HG03558 (cell line): ENCODE data around the gene PXDN.
"Not testable (repeated sequence)": the region's sequence is repeated elsewhere in the genome, so short reads cannot be mapped to it uniquely, and the experiment has no call there.

ENCODE experiments used
- ATAC-seq: cut with Tn5 transposase; IDR thresholded peaks from one replicate; pipeline ENCODE4 v1.9.1; 2021; ENCODE audit warnings: moderate number of reproducible peaks; ENCODE audit not compliant: unreplicated experiment; ENCODE audit errors: extremely low read depth

Gene PXDN

GRCh38 chr2:1775511-1776035 lies 31.3 kb upstream of the PXDN start:
- no peak for ATAC-seq

- ATAC-seq = no peak
Measured at GRCh38 chr2:1774929-1775328, 30.6 kb upstream of the PXDN start.

- no peak for ATAC-seq
Measured at GRCh38 chr2:1773883-1774282, 29.6 kb upstream of the PXDN start.

- ATAC-seq = no peak
Measured at GRCh38 chr2:1772471-1773267, 28.4 kb upstream of the PXDN start.

GRCh38 chr2:1771626-1772280 lies 27.4 kb upstream of the PXDN start:
- ATAC-seq = no peak

GRCh38 chr2:1770566-1771380 lies 26.5 kb upstream of the PXDN start:
- ATAC-seq = no peak

- ATAC-seq = no peak
Measured at GRCh38 chr2:1769703-1770422, 25.5 kb upstream of the PXDN start.

GRCh38 chr2:1767939-1768691 lies 23.8 kb upstream of the PXDN start:
- no peak for ATAC-seq

GRCh38 chr2:1766851-1767811 lies 22.8 kb upstream of the PXDN start:
- no peak for ATAC-seq

- no peak for ATAC-seq
Measured at GRCh38 chr2:1766425-1766824, 22.1 kb upstream of the PXDN start.

GRCh38 chr2:1765201-1765600 lies 20.9 kb upstream of the PXDN start:
- ATAC-seq = not testable (repeated sequence)

GRCh38 chr2:1759611-1759930 lies 15.3 kb upstream of the PXDN start:
- no peak for ATAC-seq

GRCh38 chr2:1758774-1759610 lies 14.7 kb upstream of the PXDN start:
- no peak for ATAC-seq

GRCh38 chr2:1758171-1758570 lies 13.9 kb upstream of the PXDN start:
- no peak for ATAC-seq

- no peak for ATAC-seq
Measured at GRCh38 chr2:1757567-1757966, 13.3 kb upstream of the PXDN start.

GRCh38 chr2:1757146-1757545 lies 12.8 kb upstream of the PXDN start:
- ATAC-seq = not testable (repeated sequence)

- ATAC-seq = no peak
Measured at GRCh38 chr2:1756456-1756855, 12.1 kb upstream of the PXDN start.
